Activated B cell treated with CpG ODN at 0.5 μM for 24 hours (primary cell): ENCODE measurements around the gene INO80. TPM values are rescaled to one million over a fixed set of nuclear protein-coding genes. Genes with fewer than 3 reads are reported as not detected.

Experiments
- ATAC-seq: fragments of 200-7000 bp; cut with Tn5 transposase; one replicate; pipeline ENCODE4 v1.10.0; 2021; ENCODE audit warnings: low read depth, mild to moderate bottlenecking, moderate library complexity
- CTCF ChIA-PET: fragments of 350-600 bp; sonication (Branson Sonifier 250); formaldehyde crosslinking; loops from one replicate; lab custom pipeline; 2021; ENCODE audit warnings: antibody characterized with exemption; lab: Charles Lee
- POLR2A ChIA-PET: fragments of 350-600 bp; sonication (Branson Sonifier 250); formaldehyde crosslinking; loops from one replicate; lab custom pipeline; 2021; ENCODE audit warnings: antibody characterized with exemption; lab: Charles Lee
- DNase-seq: peaks from one replicate; pipeline ENCODE4 v3.0.0; 2022
- H3K27ac Mint-ChIP-seq: one replicate; pipeline ENCODE4 v1.8.0; 2020; ENCODE audit warnings: mixed read lengths
- H3K27me3 Mint-ChIP-seq: one replicate; pipeline ENCODE4 v1.8.0; 2021; ENCODE audit warnings: mixed read lengths
- H3K36me3 Mint-ChIP-seq: one replicate; pipeline ENCODE4 v1.8.0; 2021; ENCODE audit warnings: low read depth, mixed read lengths
- H3K4me1 Mint-ChIP-seq: one replicate; pipeline ENCODE4 v1.8.0; 2021; ENCODE audit warnings: mixed read lengths
- H3K4me3 Mint-ChIP-seq: one replicate; pipeline ENCODE4 v1.8.0; 2020; ENCODE audit warnings: mild to moderate bottlenecking, mixed read lengths
- H3K9me3 Mint-ChIP-seq: one replicate; pipeline ENCODE4 v1.8.0; 2020; ENCODE audit warnings: mixed read lengths
- intact Hi-C: fragments of 100-400 bp; cut with micrococcal nuclease; formaldehyde crosslinking; loops from one replicate; pipeline ENCODE4 v1.15.1; 2024
- total RNA-seq: library from RNA; stranded (reverse); gene quantifications from 2 replicates; pipeline ENCODE4 v1.2.3, GENCODE V29; 2022
- TF ChIP-seq, protein P1 (sequence below): fragments of 200-600 bp; IDR thresholded peaks from one replicate; pipeline ENCODE4 v1.8.0; 2022; ENCODE audit warnings: antibody characterized with exemption, mild to moderate bottlenecking

Gene INO80, protein sequence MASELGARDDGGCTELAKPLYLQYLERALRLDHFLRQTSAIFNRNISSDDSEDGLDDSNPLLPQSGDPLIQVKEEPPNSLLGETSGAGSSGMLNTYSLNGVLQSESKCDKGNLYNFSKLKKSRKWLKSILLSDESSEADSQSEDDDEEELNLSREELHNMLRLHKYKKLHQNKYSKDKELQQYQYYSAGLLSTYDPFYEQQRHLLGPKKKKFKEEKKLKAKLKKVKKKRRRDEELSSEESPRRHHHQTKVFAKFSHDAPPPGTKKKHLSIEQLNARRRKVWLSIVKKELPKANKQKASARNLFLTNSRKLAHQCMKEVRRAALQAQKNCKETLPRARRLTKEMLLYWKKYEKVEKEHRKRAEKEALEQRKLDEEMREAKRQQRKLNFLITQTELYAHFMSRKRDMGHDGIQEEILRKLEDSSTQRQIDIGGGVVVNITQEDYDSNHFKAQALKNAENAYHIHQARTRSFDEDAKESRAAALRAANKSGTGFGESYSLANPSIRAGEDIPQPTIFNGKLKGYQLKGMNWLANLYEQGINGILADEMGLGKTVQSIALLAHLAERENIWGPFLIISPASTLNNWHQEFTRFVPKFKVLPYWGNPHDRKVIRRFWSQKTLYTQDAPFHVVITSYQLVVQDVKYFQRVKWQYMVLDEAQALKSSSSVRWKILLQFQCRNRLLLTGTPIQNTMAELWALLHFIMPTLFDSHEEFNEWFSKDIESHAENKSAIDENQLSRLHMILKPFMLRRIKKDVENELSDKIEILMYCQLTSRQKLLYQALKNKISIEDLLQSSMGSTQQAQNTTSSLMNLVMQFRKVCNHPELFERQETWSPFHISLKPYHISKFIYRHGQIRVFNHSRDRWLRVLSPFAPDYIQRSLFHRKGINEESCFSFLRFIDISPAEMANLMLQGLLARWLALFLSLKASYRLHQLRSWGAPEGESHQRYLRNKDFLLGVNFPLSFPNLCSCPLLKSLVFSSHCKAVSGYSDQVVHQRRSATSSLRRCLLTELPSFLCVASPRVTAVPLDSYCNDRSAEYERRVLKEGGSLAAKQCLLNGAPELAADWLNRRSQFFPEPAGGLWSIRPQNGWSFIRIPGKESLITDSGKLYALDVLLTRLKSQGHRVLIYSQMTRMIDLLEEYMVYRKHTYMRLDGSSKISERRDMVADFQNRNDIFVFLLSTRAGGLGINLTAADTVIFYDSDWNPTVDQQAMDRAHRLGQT (N-terminal part only)
- 34.8 and 38.8 TPM in 2 replicates for total RNA-seq

DNA sequence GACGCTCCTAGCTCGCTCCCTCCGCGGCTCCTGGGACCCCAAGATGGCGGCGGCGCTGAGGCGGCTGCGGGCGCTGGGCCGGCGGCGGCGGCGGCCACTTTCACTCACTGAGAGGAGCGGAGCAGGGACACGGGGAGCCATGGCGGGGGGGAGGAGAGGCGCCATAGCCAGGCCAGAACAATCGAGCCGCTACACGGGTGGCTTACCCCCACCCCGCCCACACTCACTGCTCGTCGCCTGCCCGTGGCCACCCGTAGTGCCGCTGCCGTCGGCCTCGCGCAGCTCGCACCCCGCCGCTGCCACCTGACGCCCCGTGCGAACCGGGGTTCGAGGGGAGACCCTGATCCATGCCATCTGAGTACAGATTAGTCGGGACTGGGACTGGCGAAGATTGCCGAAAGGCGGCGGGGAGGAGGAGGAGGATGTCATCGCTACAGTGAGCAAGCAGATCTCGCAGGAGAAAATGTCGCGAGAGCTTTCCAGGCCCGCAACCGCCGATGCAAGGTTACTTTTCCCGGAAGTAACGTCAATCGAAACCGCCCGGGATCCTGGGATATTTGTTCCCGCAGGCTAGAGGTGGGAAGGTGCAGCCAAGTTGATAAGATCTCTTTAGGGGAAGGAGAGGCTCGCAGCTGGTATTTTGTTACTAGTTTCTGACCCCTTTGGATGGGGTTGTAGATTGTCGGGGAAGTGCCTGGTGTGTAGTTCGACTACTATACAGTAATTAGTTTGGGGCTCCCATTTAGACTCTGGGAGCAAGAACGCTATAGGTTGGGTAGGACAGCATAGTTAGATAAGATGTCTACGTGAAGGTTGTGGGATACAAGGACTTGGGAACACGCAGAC is at the start of gene INO80:
INO80 (minus strand) TSS at position 165 of the 846 bp plus-strand sequence. CDS start 19,970 bp downstream, outside the sequence.
- peak; percentile 93 for DNase-seq
- Mint-ChIP-seq H3K4me1 (peaks cover 32% of the 10 kb centered on the region), H3K27me3 (no peaks in the 10 kb centered on the region), H3K4me3 (peak within 1 kb of the TSS; percentile 97), H3K36me3 (peaks cover 22% of the 10 kb centered on the region), H3K9me3 (no peaks in the 10 kb centered on the region), H3K27ac (peak within 1 kb of the TSS; percentile 100)
- ATAC-seq, result peak; percentile 70
- TF ChIP-seq, protein P1, sequence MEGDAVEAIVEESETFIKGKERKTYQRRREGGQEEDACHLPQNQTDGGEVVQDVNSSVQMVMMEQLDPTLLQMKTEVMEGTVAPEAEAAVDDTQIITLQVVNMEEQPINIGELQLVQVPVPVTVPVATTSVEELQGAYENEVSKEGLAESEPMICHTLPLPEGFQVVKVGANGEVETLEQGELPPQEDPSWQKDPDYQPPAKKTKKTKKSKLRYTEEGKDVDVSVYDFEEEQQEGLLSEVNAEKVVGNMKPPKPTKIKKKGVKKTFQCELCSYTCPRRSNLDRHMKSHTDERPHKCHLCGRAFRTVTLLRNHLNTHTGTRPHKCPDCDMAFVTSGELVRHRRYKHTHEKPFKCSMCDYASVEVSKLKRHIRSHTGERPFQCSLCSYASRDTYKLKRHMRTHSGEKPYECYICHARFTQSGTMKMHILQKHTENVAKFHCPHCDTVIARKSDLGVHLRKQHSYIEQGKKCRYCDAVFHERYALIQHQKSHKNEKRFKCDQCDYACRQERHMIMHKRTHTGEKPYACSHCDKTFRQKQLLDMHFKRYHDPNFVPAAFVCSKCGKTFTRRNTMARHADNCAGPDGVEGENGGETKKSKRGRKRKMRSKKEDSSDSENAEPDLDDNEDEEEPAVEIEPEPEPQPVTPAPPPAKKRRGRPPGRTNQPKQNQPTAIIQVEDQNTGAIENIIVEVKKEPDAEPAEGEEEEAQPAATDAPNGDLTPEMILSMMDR, result no peak
- CTCF ChIA-PET, result no interaction called here
- intact Hi-C loops, result loop anchor here (1.0 to 5.0 kb wide), 12 partner anchors 115 to 1376 kb away; partner anchors contain the start of genes C15orf62, CHAC1, CHP1 and GANC
- POLR2A ChIA-PET, result interaction anchor here (0.6 to 2.2 kb wide), 17 partner anchors 10 to 422 kb away, joined by 3 to 13 read pairs (median 4); partner anchors contain the start of genes CHAC1, CHP1, EXD1 and NUSAP1

DNA sequence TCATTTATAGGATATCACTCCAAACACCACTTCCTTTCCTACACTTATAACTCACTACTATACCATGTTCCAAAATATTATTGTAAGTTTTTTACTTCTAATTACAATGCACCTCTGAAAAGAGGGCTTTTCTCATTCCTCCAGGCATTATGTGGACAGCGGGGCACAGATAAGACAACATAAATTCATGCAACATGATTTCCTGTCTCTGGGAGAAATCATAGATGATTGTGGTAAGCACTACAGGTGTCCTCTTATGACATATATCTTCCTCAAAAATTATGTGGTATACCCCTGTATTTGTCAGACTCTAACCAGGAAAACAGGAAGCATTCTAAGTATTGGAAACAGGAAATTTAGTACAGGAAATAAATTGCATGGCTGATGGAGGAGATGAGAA is 45.7 kb upstream of the INO80 start:
- ChIA-PET CTCF (no interaction called here), POLR2A (no interaction called here)
- no peaks in the 10 kb centered on the region for H3K36me3 Mint-ChIP-seq
- H3K4me1 Mint-ChIP-seq, result no peaks in the 10 kb centered on the region
- no peak overlapping the region for H3K27ac Mint-ChIP-seq
- no peak overlapping the region for H3K4me3 Mint-ChIP-seq
- no peak for DNase-seq
- intact Hi-C loops, result no loop called here
- ATAC-seq, result no peak
- TF ChIP-seq, protein P1, result no peak
- peaks cover 2% of the 10 kb centered on the region for H3K27me3 Mint-ChIP-seq
- H3K9me3 Mint-ChIP-seq, result no peaks in the 10 kb centered on the region

DNA sequence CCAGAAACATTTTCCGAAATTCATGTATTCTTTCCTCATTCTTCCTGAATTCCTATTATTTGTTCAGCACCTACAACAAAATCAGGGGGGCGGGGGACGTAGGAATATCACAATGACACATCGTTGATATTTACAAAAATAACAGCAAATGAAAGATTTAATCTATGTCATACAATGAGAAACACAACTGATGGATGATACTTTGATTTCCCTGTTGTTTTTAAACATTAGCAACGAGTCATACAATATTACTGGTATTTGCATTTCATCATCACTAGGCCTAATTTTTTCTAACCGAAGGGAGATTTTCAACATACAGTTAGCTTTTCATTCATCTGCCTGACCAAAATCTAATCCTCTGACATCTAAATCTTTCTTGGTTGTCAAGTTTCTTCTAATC is 45.3 kb upstream of the INO80 start:
- H3K36me3 Mint-ChIP-seq, result no peaks in the 10 kb centered on the region
- H3K27me3 Mint-ChIP-seq, result peaks cover 2% of the 10 kb centered on the region
- no peaks in the 10 kb centered on the region for H3K4me1 Mint-ChIP-seq
- no peak overlapping the region for H3K27ac Mint-ChIP-seq
- no peak overlapping the region for H3K4me3 Mint-ChIP-seq
- intact Hi-C loops, result no loop called here
- DNase-seq, result no peak
- ChIA-PET POLR2A (no interaction called here), CTCF (no interaction called here)
- no peak for ATAC-seq
- TF ChIP-seq, protein P1, result no peak
- H3K9me3 Mint-ChIP-seq, result no peaks in the 10 kb centered on the region

DNA sequence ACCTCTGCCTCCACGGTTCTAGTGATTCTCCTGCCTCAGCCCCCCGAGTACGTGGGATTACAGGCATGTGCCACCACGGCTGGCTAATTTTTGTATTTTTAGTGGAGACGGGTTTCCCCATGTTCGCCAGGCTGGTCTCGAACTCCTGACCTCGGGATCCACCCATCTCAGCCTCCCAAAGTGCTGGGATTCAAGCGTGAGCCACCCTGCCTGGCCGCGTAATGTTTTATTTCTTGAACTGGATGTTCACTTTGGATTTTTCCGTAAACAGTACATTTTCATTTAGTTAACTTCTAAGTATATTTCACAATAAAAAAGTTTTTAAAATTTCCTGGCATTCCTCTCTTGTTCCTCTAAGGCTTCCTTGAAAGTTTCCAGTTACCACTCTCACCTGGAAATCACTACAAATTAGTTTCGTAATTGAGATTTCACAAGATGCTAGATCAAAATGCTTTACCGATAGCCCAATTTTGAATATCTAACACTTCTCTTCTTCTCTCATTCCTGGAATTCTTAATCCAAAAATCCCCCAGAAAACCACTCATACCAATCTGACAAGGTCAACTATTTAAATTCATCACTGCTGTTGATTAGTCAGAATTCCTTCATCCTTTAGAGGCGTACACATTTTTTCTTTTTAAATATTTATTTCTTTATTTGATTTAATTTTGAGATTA is 44.7 kb upstream of the INO80 start:
- Mint-ChIP-seq H3K36me3 (no peaks in the 10 kb centered on the region), H3K27me3 (peaks cover 2% of the 10 kb centered on the region), H3K9me3 (no peaks in the 10 kb centered on the region), H3K4me3 (no peak overlapping the region), H3K4me1 (no peaks in the 10 kb centered on the region), H3K27ac (no peak overlapping the region)
- no peak for ATAC-seq
- TF ChIP-seq, protein P1, result no peak
- POLR2A ChIA-PET, result no interaction called here
- intact Hi-C loops, result no loop called here
- CTCF ChIA-PET, result no interaction called here
- no peak for DNase-seq
